T follicular helper cell (primary cell): ENCODE data around the gene AGAP3.

Experiments used
- DNase-seq: peaks from one replicate; pipeline ENCODE4 v3.0.0-alpha.2; 2020; ENCODE audit warnings: low read depth

AGAP3 gene

GRCh38 chr7:151088019-151088855 lies 2.0 kb downstream of the AGAP3 start:
- no peak for DNase-seq

DNA sequence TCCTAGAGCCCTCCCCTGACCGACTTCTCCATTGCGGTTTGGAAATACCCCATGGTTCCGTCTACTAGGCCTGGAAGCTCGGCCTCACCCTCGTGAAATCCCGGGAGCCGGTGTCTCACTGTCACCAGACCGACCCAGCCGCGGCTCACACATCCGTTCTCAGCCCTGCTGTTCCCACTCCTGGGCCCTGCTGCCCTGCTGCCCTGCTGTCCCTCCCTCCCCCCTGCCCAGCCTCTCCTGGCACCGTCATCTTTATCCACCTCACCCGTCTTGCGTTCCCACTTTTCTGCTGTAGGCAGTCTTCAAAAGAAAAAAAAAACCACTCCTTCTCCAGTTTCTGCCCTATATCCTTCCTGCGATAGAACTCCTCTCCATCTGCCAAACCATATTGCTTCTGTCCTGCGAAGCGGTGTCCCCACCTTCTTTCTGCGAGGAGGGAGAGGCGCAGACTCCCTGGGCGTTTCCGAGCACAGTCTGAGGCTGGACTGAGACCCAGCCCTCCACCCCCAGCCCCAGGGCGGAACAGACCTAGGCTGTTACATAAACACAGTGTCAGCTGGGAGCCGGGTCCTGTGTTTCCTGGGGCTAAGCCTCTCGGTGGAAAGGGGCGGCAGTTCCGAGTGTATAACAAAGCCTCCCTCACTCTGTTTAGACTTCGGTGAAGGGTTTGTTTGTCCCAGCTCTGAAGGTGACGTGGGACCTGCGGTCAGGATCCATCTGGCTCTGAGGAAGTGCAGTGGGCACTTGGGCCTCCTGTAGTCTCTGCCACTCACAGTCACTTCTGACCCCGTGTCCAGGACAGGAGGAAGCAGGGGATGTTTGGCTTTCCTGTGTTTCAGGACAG lies 2.8 kb downstream of the AGAP3 start:
- no peak for DNase-seq

DNA sequence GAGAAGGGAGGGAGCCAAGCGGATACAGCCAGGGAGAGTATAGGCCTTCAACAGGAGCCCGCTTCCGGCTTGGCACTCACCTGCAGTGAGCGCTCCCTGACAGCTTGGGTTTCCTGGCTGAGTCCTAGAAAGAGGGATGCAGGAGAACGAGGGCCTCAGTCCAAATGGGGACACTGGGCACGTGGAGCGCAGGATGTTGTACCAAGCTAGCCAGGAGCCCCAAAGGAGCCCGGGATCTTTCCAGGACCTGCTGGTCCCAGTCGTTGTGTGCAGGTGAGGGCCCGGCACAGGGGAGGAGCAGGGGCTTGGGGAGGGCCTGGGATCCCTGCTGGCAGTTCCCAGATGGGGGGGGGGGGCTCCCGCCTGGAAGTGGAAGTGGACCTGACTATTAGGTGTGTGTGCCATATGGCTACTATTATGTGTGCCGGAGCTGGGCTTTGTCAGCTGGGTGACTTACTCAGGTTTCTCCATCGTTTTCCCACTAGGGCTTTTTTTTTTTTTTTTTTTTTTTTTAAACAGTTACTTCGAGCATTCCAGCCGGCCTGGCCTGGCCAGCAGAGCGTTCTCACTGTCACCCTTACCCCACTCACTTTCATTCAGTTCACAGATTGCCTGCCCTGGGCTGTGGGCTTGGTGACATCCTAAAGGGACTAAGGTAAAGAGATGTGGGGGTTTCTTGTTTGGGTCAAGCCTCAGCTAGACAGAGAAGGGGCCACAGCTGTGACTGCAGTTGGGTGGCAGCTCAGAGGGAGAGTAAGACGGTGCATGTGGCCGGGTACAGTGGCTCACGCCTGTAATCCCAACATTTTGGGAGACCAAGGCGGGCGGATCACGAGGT lies 3.8 kb downstream of the AGAP3 start:
- DNase-seq, result no peak

DNA sequence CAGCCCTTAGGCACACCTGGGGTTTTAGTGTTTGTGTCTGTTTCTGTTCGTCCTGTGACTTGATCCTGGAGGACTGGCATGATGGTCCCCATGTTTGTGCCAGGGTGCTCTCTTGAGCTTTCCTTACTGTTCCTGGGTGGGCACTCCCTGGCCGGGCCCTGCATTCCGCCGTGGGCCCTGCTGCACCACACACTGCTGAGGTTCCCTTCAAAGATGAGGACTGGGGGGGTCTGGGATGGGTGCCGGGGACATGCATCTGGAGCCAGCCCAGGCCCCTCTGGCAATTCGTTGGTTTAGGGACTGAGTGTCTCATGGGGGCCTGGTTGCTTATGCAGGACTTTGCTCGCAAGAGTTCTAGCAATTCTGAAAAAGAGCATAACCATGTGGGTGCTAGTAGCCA lies 4.7 kb downstream of the AGAP3 start:
- DNase-seq, result no peak

DNA sequence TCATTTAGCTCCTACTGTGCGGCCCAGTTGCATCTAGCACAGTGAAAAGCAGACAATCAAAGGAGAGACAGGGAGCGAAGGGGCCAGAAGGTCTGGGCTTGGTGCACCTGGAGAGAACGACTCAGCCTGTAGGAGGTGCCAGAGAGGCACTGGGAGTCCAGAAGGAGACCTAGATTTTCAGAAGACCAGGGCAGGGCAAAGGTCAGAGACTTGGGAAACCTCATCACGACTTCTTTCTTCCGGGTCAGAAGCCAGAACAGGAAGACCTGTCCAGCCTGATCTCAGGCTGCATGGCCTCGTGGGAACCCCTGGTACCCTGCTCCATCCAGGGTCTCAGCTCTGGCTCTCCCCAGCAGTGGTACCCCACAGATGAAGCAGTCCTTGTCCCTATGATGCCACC lies 5.2 kb downstream of the AGAP3 start:
- DNase-seq, result no peak

- no peak for DNase-seq
Measured at GRCh38 chr7:151091988-151092387, 5.7 kb downstream of the AGAP3 start.

- DNase-seq, result no peak
Measured at GRCh38 chr7:151093748-151094147, 7.5 kb downstream of the AGAP3 start.

DNA sequence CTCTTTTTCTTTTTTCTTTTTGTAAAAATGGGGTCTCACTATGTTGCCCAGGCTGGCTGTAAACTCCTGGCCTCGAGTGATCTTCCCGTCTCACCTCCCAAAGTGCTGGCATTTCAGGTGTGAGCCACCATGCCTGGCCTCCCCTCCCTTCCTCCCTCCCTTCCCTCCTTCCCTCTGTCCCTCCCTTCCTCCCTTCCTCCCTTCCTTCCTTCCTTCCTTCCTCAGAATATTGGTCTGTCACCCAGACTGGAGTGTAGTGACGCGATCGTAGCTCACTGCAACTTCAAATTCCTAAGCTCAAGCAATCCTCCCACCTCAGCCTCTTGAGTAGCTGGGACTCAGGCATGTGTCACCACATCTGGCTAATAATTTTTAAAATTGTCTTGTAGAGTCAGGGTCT lies 8.4 kb downstream of the AGAP3 start:
- no peak for DNase-seq

GRCh38 chr7:151095123-151095797 lies 9.0 kb downstream of the AGAP3 start:
- DNase-seq, result no peak

GRCh38 chr7:151095828-151096475 lies 9.7 kb downstream of the AGAP3 start:
- peak; percentile 35 for DNase-seq

DNA sequence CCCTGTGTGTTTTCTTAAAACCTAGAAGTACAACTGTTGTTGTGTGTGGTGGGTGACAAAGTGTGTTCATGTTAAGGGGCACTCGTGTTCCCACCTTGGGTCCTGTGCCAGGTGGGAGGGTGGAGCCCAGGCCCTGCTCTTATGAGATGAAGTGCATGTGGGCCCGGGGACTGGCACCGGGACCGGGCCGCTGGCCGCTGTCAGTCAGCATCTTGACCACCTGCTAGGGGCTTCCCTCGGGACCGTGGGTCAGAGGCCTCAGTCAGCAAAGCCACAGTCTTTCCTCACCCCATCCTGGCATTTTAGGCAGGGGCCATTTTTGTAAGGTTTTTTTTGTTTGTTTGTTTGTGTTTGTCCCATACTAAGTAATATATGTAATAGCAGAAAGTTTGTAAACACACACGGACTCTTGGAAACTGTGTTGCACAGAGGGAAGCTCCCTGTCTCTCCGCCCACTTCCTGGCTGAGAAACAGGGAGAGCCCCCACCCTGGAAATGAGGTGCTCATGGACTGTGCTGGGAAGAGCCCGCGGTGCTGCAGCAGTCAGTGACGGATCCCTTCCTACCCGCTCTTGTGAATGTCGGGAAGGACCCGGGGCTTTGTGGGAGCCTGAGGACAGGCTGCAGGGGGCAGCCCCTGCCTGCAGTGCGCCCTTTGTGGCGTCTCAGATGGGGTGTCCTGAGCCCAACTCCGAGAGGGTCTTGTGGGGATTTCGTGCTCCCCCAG lies 13.4 kb downstream of the AGAP3 start:
- DNase-seq, result no peak

DNA sequence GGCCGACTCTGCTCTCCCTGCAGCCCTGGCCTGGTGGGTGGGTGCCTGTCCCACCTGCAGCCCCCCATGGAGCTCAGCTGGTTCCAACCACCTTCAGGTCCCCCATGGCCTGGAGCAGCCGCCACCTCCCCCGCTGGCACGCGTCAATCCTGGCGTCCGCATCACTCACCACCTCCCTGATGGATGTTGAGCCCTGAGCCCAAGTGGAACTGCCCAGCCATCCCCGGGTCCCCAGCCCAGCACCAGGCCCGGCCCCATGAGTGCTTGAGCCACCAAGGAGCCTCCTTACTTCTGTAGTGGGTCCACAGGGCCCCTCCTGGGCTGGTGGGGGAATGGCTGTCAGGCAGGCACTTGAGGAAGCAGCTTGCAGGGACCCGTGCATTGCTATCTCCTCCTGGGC lies 14.6 kb downstream of the AGAP3 start:
- no peak for DNase-seq

DNA sequence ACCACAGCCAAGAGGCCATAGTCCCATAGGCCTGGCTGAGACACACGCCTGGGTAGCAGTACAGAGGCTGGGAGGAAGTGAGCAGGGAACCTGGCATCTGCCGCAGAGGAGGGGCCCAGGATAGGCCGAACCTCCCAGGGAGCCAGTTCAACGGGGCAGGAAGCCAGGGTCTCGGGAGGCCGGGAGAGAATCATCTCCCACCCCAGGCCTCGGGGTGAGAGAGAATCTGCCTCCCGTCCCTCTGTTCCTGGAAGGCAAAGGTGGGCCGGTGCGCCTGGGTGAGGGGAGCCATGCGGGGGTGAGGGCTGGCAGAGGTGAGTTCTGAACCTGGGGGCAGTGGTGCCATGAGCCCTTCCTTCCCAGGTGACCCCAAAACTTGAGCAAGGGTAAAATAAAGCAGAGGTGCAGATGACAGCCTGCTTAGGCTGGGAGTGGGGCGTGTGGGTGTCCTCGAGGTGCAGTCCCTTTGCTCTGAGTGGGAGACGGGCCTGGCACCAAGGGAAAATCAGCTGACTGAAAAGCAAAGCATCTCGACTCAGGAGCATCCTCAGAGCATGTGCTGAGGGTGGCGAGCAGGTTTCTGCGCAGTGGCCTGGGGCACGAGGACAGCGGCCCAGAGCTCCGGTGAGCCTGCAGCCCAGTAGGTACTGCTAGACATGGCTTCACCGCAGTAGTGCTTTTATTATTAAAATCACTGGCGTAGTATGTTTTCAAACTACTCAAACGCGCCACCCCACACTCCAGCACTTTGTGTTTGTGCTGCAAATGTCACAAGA lies 15.5 kb downstream of the AGAP3 start:
- DNase-seq, result no peak

- DNase-seq, result no peak
Measured at GRCh38 chr7:151102991-151103390, 16.7 kb downstream of the AGAP3 start.

DNA sequence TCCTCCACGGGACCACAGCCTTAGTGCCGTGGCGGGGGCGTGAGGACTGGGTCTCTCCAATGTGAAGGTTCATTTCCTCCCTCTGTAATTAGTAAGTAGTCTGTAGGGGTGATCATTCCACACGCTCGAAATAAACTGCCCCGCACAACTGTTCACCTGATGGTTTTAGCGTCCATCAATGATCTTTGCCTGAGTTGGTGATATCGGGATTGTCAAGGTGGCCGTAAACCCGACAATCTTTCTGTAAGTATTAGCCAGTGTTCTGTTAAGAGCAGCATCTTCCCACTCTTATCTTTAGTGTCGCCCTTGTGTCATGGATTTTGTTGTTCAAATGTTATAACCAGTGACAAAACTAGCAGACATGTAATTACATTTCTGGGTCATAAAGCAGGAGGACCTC lies 17.7 kb downstream of the AGAP3 start:
- no peak for DNase-seq

DNA sequence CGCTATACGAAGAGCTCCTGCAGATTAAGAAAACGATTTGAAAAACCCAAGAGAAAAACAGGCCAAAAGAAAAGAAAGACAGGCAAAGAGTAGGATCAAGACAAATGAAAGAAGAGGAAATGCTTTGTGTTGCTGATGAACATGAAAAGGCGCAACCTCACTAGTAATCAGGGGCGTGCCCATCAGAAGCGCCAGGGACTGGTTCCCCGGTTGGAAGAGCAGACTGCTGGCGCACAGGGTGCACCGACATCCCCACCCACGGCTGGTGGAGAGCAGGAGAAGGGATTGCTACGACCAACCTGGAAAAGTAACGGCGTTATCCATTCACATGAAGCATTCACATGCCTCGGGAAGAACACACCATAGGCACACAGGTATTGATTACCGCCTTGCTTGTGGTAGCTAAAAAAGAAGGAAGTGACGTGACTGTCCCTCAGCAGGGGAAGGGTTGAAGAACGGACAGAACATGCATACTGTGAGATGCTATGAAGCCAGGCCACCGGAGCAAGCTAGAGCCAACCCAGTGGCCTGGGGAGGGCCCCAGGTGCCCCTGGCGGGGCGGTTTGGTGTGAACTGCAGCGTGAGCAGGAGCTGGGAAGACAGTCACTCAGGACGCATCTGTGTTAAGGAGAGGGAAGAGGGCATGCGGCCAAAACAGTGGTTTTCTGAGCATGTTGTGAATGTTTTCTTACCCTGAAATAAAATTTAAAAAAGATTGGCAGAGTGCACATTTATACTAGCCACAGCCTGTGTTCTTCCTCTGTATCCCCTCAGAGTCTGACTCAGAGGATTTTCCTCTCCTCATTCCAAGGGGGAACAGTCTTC lies 18.3 kb downstream of the AGAP3 start:
- no peak for DNase-seq

GRCh38 chr7:151107882-151108281 lies 21.6 kb downstream of the AGAP3 start:
- DNase-seq, result no peak

DNA sequence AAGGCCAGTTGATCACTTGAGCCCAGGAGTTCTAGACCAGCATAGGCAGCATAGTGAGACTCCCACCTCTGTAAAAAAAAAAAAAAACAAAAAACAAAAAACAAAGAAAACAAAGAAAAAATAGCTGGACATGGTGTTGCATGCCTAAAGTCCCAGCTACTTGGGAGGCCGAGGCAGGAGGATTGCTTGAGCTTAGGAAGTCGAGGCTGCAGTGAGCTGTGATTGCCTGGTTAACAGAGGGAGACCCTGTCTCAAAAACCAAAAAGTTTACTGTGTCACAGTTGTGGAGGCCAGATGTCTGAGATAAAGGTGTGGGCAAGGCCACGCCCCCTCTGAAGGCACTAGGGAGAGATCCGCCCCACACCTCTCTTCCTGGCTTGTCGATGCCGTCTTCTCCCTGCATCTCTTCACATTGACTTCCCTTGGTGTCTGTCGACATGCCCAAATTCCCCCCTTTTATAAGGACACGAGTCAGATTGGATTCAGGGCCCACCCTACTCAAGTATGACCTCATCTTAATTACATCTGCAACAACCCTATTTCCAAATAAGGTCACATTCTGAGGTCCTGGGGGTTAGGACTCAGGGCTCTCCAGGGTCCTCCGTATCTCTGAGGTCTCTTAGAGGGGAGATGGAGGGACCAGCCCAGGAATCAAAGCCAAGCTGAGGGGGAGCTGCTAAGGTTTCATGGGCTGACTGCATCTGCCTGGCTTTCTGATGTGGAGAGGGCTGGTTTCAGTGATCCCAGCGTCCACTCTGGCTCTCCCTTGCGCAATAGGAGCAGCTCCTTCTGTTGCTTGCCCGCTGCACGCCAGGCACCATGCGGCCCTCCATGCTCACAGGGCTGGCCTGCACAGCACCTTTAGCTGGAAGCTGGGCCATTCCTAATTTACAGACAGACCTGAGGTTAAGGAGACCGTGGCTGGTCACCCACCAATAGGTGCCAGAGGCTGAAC lies 23.1 kb downstream of the AGAP3 start:
- DNase-seq, result no peak
